NCI-H748 (cell line): ENCODE results near the gene ACTL7A.
"Not testable (repeated sequence)": the region's sequence is repeated elsewhere in the genome, so short reads cannot be mapped to it uniquely, and the experiment has no call there.

Source experiments
- DNase-seq: peaks from one replicate; lab custom pipeline; 2025; ENCODE audit not compliant: unreplicated experiment; lab: John Stamatoyannopoulos, UW

Gene ACTL7A

DNA sequence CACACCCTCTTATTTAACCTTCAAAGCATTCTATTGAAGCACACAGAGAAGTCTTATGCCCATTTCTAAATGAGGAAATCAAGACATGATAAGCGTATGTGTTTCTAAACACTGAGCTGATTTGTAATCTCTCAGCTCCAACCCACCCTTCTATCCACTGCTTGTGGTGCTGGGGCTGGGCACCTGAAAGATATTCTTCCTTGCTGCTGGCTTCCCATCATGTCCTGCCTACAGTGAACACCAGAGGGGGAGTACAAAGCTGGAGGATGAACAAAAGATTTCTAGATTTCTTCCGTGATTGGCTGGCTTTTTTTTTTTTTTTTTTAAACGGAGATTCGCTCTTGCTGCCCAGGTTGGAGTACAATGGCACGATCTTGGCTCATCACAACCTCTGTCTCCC lies 14.4 kb downstream of the ACTL7A start:
- no peak for DNase-seq

DNA sequence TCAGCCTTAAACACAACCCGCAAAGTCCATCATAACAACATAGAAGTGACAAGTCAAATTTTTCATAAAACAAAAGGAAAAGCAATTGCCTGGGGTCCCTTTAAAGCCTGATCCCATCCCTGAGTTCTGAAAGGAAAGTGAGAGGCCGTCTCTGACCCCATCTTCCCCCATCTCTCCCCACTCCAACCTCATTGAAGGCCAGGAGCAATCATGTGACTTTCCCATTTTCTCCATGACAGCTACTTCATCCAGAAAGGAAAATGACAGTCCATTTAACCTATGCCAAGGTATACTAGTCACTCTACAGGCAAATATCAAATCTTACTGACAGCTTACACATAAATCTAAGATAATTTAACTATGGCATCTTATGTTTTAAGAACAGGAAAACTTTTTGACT lies 15.5 kb downstream of the ACTL7A start:
- no peak for DNase-seq

GRCh38 chr9:108880738-108881316 lies 18.8 kb downstream of the ACTL7A start:
- DNase-seq, result no peak

GRCh38 chr9:108882052-108882888 lies 20.2 kb downstream of the ACTL7A start:
- no peak for DNase-seq

- no peak for DNase-seq
Measured at GRCh38 chr9:108883085-108883484, 21.0 kb downstream of the ACTL7A start.

- DNase-seq, result no peak
Measured at GRCh38 chr9:108884701-108885100, 22.6 kb downstream of the ACTL7A start.

DNA sequence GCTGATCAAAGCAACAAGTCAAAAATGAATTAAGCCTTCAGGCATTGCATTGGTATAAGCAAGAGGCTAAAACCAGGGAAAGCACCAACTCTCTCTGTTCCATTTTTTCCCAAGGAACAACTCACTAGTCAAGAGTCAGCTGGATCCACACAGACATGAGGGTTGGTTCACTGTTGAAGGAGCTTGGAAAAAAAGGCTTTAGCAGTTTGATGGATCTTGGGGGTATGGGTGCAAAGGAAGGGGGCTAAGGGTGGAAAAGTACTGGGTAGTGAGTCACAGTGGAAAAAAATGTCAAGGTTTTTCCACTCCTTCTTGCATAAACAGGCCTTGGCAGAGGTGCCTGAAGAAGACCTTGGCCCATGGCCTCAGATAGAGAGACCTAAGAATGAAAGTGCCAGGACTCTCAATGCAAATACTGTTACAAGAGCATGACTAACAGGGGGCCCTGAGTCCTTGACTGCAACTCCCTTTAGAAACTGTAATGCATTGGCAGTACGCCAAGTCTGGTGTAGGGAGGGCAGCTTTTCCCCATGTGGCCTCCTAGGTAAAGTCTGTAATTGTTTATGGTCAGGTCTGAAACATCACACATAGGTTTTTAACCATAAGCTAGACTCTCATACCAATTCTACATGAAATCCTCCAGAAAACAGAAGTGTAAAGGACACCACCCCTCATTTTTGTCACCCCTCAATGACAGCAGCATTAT lies 23.7 kb downstream of the ACTL7A start:
- DNase-seq, result peak; percentile 92

DNA sequence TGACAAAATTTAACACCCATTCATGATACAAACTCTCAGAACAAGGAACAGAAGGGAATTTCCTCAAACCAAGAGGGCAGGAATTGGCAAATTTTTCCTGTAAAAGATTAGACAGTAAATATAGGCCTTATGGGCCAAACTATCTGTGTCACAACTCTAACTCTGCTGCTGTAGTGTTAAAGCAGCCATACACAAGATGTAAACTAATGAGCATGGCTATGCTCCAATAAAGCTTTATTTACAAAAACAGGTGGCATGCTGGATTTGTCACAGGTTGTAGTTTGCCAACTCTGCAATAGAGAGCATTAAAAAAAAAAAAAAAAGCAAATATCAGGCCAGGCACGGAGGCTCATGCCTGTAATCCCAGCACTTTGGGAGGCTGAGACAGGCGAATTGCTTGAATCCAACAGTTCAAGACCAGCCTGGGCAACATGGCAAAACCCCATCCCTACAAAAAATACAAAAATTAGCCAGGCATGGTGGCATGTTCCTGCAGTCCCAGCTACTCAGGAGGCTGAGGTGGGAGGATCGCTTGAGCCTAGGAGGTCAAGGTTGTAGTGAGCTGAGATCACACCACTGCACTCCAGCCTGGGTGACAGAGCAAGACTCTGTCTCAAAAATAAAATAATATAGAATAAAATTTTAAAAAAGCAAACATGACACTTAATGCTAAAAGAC lies 24.7 kb downstream of the ACTL7A start:
- DNase-seq, result not testable (repeated sequence)

GRCh38 chr9:108889649-108890067 lies 27.6 kb downstream of the ACTL7A start:
- DNase-seq, result no peak

DNA sequence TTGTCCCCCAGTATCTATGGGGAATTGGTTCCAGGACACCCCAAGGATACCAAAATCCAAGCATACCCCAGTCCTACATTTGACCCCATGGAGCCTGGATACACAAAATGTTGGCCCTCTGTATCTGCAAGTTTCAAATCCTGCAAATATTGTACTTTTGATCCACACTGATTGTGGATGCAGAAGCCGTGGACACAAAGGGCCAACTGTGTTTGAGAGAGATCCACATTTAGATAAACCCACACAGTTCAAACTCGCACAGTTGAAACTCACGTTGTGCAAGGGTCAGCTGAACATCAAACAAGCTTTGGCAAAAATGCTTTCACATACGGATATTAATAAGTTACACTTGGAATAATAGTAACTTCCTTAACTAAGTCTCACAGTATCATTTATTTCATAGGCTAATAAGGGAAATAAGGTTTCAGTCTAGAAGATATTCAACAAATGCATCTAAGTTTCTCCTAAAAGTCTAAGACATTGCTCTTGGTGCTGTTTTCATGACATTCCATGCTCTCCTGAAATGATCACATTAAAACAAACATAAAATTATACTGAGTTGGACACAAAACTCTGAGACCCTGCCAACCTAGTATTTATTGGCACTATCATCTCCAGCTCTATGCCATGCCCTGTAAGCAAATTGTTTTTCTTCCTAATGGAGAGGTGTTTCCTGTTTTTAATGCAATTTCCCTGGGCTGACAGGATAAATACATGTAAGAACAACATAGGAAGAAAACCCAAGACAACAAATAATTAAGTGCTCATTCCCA lies 32.3 kb downstream of the ACTL7A start:
- no peak for DNase-seq

DNA sequence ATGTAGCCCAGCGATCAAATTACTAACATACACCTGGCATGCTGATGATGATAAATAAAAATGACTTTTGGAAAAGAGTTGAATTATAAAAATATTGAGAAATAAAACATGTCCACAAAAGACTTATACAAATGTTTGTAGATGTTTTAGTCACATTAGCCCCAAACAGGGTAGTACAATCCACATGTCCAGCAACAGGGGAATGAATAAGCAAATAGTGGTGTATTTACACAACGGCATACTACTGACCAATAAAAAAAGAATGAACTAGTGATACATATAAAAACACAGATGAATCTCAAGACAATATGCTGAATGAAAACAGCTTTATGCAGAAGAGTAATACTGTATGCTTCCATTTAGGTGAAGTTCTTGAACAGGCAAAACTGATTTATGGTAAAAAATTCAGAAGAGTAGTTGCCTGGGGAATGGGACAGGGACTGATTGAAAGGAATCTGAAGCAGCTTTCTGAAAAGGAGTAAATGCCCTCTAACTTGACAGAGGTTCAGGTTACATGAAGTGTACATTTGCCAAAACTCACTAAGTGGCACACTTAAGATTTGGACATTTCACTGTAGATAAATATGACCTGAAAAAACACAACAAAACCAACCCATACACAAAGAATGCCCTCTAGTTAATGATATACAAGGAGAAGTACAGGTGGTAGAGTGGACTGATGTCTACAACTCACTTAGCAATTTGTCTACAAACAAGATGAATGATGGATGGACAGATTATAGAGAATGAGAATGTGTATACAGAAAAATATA lies 35.4 kb downstream of the ACTL7A start:
- no peak for DNase-seq

DNA sequence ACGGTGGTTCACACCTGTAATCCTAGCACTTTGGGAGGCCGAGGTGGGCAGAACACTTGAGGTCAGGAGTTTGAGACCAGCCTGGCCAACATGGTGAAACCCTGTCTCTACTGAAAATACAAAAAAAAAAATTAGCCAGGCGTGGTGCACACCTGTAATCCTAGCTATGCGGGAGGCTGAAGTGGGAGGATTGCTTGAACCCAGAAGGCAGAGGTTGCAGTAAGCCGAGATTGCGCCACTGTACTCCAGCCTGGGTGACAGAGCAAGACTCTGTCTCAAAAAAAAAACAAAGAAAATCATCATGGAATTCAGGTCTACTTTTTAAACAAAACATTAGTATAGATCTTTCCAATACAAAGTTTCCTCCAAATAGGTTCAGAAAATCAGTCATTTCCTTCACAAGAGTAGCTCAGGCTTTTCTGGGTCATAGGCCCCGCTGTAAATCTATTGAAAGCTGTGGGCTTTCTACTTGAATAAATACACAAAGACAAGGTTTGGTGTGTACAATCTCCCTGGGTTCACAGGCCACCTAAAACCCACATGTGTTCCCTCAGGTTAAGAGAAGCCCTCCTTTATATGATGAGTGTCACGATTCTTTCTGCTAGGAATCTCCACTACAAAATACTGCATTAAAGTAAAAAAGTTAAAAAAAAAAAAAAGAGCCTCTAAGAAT lies 37.1 kb downstream of the ACTL7A start:
- DNase-seq, result not testable (repeated sequence)

GRCh38 chr9:108900176-108900575 lies 38.1 kb downstream of the ACTL7A start:
- peak; percentile 12 for DNase-seq

GRCh38 chr9:108903420-108904103 lies 41.5 kb downstream of the ACTL7A start:
- DNase-seq, result no peak

DNA sequence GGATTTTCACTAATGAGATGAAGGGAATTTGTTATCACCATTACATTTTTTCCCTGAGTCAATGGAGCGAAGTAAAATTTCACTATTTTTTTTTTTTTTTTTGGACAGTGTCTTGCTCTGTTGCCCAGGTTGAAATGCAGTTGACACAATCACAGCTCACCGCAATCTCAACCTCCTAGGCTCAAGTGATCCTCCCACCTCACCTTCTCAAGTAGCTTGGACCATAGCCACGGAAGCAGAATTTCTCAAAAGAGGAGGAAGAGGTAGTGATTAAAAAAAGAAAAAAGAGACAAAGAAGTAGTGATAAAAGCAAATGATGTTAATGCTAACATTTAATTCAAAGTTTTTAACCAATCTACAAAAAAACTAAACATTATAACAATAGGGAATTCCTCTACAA lies 42.1 kb downstream of the ACTL7A start:
- no peak for DNase-seq

- DNase-seq, result peak; percentile 35
Measured at GRCh38 chr9:108905494-108905893, 43.4 kb downstream of the ACTL7A start.

- no peak for DNase-seq
Measured at GRCh38 chr9:108910402-108910801, 48.3 kb downstream of the ACTL7A start.

GRCh38 chr9:108910914-108911313 lies 48.8 kb downstream of the ACTL7A start:
- no peak for DNase-seq

DNA sequence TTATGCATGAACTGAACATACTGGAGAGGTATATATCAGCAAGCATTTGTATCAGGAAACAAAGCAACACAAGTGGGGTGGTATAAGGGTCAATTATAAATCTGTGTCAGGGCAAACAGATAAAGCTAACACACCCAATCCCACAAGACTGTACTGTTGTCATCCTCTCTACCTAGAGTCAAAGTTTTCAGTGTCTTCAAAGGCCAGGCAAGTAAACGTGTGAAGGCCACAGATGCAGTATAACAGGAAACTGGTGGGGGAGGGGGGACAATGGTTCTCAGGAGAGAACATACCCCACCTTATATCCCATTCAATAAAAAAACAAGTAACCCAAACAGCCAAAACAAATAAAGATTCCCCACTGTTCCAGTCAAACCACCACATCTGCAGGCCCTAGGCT lies 49.8 kb downstream of the ACTL7A start:
- DNase-seq, result no peak
